ENCODE data around the gene SCGB1C1.

- TF ChIP-seq CTCF (IDR thresholded peaks at IDR 0.05; ENCODE audit: low read length): no peak
- no peak for TF ChIP-seq EZH2 (optimal IDR thresholded peaks at IDR 0.05; ENCODE audit: low read depth, low read length)
Measured at GRCh38 chr11:221539-221938, 28.7 kb downstream of the SCGB1C1 start.

Measured in MM.1S (cell line).